GM19193 (cell line): ENCODE data around the gene PRMT5.

ENCODE experiments used
- POLR2A ChIP-seq: IDR thresholded peaks from 4 replicates; pipeline ENCODE4 v1.6.1; 2011; ENCODE audit not compliant: insufficient read depth, insufficient read length; ENCODE audit errors: extremely low read depth

PRMT5 gene

GRCh38 chr14:22875003-22875747 is 54.0 kb downstream of the PRMT5 start:
- TF ChIP-seq POLR2A, result no peak

- no peak for TF ChIP-seq POLR2A
Measured at GRCh38 chr14:22872833-22873520, 56.2 kb downstream of the PRMT5 start.

GRCh38 chr14:22872033-22872832 is 56.9 kb downstream of the PRMT5 start:
- peak; percentile 11 for TF ChIP-seq POLR2A

GRCh38 chr14:22871224-22872032 is 57.7 kb downstream of the PRMT5 start, which contains the start of gene LRP10:
LRP10 (plus strand) TSS chr14:22871740; CDS start chr14:22872304, 564 bp downstream.
- TF ChIP-seq POLR2A, result peak; percentile 71

- no peak for TF ChIP-seq POLR2A
Measured at GRCh38 chr14:22870811-22871223, 58.4 kb downstream of the PRMT5 start.
